Upper lobe of left lung (tissue), 6 donors: ENCODE data around the gene INHBE. TPM values are rescaled to one million over a fixed set of nuclear protein-coding genes. Genes with fewer than 3 reads are reported as not detected.

ENCODE experiments used
- ATAC-seq, 2 donors: fragments of 200-7000 bp; cut with Tn5 transposase; one replicate each; pipeline ENCODE4 v1.9.1; 2022; ENCODE audit warnings: mild to moderate bottlenecking in 2 of 2, moderate library complexity in 2 of 2; ENCODE audit not compliant: low FRiP score in 2 of 2
- DNase-seq, 2 donors: peaks; one replicate each; pipeline ENCODE4 v3.0.0-alpha.2; 2019 to 2020
- H3K27ac ChIP-seq, 4 donors: fragments of 200-600 bp; sonication (generic); one replicate each; pipeline ENCODE4 v1.5.1; 2016 to 2019
- H3K27me3 ChIP-seq, 4 donors: fragments of 200-600 bp; sonication (generic); one replicate each; pipeline ENCODE4 v1.5.1; 2017 to 2019
- H3K36me3 ChIP-seq, 4 donors: fragments of 200-600 bp; sonication (generic); one replicate each; pipeline ENCODE4 v1.5.1; 2016 to 2019
- H3K4me1 ChIP-seq, 4 donors: fragments of 200-600 bp; sonication (generic); one replicate each; pipeline ENCODE4 v1.5.1; 2018 to 2019
- H3K4me3 ChIP-seq, 4 donors: fragments of 200-600 bp; sonication (generic); one replicate each; pipeline ENCODE4 v1.5.1; 2017 to 2019; ENCODE audit warnings: mild to moderate bottlenecking in 2 of 4, moderate library complexity in 1 of 4
- H3K9me3 ChIP-seq, 4 donors: fragments of 200-600 bp; sonication (generic); one replicate each; pipeline ENCODE4 v1.5.1; 2018 to 2019
- CTCF ChIP-seq, 6 experiments: fragments of 450-650 bp in 4 of 6; fragments of 200-600 bp in 2 of 6; sonication (generic) in 2 of 6; IDR thresholded peaks; one replicate each; pipeline ENCODE4 v1.5.1; 2016 to 2019; ENCODE audit warnings: antibody characterized with exemption in 6 of 6
- EP300 ChIP-seq, 4 donors: sonication (generic); formaldehyde crosslinking; IDR thresholded peaks; one replicate each; pipeline ENCODE4 v1.5.1; 2017; ENCODE audit warnings: antibody characterized with exemption in 4 of 4, control low read depth in 2 of 4
- POLR2A ChIP-seq, 4 donors: fragments of 450-650 bp; IDR thresholded peaks; one replicate each; pipeline ENCODE4 v1.5.1; 2016 to 2017; ENCODE audit warnings: antibody characterized with exemption in 4 of 4, mild to moderate bottlenecking in 2 of 4
- POLR2AphosphoS5 ChIP-seq, 2 donors: sonication (generic); formaldehyde crosslinking; IDR thresholded peaks; one replicate each; pipeline ENCODE4 v1.5.1; 2017; ENCODE audit warnings: antibody characterized with exemption in 2 of 2
- WGBS, 2 donors: methylation state at CpG; one replicate each; pipeline ENCODE4 v1.1.5; 2017 to 2018; 5-methylcytosine and 5-hydroxymethylcytosine counted together
- total RNA-seq, 6 donors: library from RNA; depleted of rRNA in 4 of 6; stranded (reverse); fragments of >200 nt in 4 of 6; gene quantifications; one replicate each; pipeline versions ENCODE4 v1.1.0 to v1.2.1, GENCODE V29; 2016 to 2021
- donor health status: DM: no; HTN: no; CAD: no; lungs with moderate emphysema.
- donor health status: DM: no; HTN: yes; CAD: no; lungs with severe emphysema.

Gene INHBE
- total RNA-seq, 6 donors from 2014 or later, result 0.11 TPM; not detected in 5

- no peak for TF ChIP-seq POLR2AphosphoS5 (IDR thresholded peaks at IDR 0.05)
- no peak for TF ChIP-seq EP300 (IDR thresholded peaks at IDR 0.05)
- Histone ChIP-seq H3K27ac (peak within 1 kb of the TSS; percentile 51 to 86 (median 68)), H3K36me3 (no peaks in the 10 kb centered on the region), H3K4me1 (peaks cover 33 to 45% (median 38%) of the 10 kb centered on the region in 4 donors), H3K27me3 (peaks cover 0 to 9% (median 4%) of the 10 kb centered on the region in 4 donors), H3K9me3 (no peaks in the 10 kb centered on the region), H3K4me3 (peak within 1 kb of the TSS; percentile 58 to 81 (median 78))
- ATAC-seq, result no peak
- DNase-seq, result peak in 1 of 2 donors; percentile 88
- 2 to 3% methylated on average over 28 to 30 of the region's 36 CpGs for WGBS, 2 donors
These were observed 4.8 kb downstream of the INHBE start, which contains the start of gene GLI1 for GRCh38 chr12:57459750-57460467. GLI1 (plus strand) TSS chr12:57459785; CDS start chr12:57463692, 3,907 bp downstream.

GRCh38 chr12:57460468-57460784 is 5.3 kb downstream of the INHBE start:
- peaks cover 33 to 45% (median 38%) of the 10 kb centered on the region in 4 donors for H3K4me1 ChIP-seq
- H3K36me3 ChIP-seq, result no peaks in the 10 kb centered on the region
- H3K27me3 ChIP-seq, result peaks cover 0 to 9% (median 4%) of the 10 kb centered on the region in 4 donors
- H3K4me3 ChIP-seq, result peak overlapping the region in 3 of 4 donors; percentile 58 to 79 (median 77)
- TF ChIP-seq POLR2AphosphoS5 (IDR thresholded peaks at IDR 0.05) (no peak), EP300 (IDR thresholded peaks at IDR 0.05) (no peak), CTCF (IDR thresholded peaks at IDR 0.05) (no peak), POLR2A (IDR thresholded peaks at IDR 0.05) (no peak)
- 2 to 4% methylated on average over 5 of the region's 6 CpGs for WGBS, 2 donors
- H3K27ac ChIP-seq, result peak overlapping the region in 1 of 4 donors; percentile 86
- no peak for DNase-seq
- no peak for ATAC-seq
- no peaks in the 10 kb centered on the region for H3K9me3 ChIP-seq

- TF ChIP-seq POLR2AphosphoS5 (IDR thresholded peaks at IDR 0.05) (no peak), POLR2A (IDR thresholded peaks at IDR 0.05) (no peak), CTCF (IDR thresholded peaks at IDR 0.05) (no peak), EP300 (IDR thresholded peaks at IDR 0.05) (no peak)
- Histone ChIP-seq H3K4me3 (peak overlapping the region in 3 of 4 donors; percentile 65 to 79 (median 77)), H3K36me3 (no peaks in the 10 kb centered on the region), H3K9me3 (no peaks in the 10 kb centered on the region), H3K4me1 (peaks cover 33 to 45% (median 38%) of the 10 kb centered on the region in 4 donors), H3K27ac (peak overlapping the region in 2 of 4 donors; percentile 68 to 86), H3K27me3 (peaks cover 0 to 9% (median 4%) of the 10 kb centered on the region in 4 donors)
- ATAC-seq (no peak), DNase-seq (peak in 1 of 2 donors; percentile 77)
- 3 to 6% methylated on average over 10 to 18 of the region's 19 CpGs for WGBS, 2 donors
These were observed 5.8 kb downstream of the INHBE start for GRCh38 chr12:57460841-57461275.

- no peak for TF ChIP-seq POLR2AphosphoS5 (IDR thresholded peaks at IDR 0.05)
- TF ChIP-seq EP300 (IDR thresholded peaks at IDR 0.05), result no peak
- no peaks in the 10 kb centered on the region for H3K9me3 ChIP-seq
- no peaks in the 10 kb centered on the region for H3K36me3 ChIP-seq
- ATAC-seq, result peak; percentile 19 to 63
- peak overlapping the region; percentile 54 to 79 (median 71) for H3K4me3 ChIP-seq
- peaks cover 0 to 9% (median 4%) of the 10 kb centered on the region in 4 donors for H3K27me3 ChIP-seq
- peaks cover 33 to 45% (median 35%) of the 10 kb centered on the region in 4 donors for H3K4me1 ChIP-seq
- peak overlapping the region in 2 of 4 donors; percentile 68 to 86 for H3K27ac ChIP-seq
- WGBS, 2 donors, result 1% methylated on average over 14 to 22 of the region's 32 CpGs
- peak; percentile 71 to 90 for DNase-seq
These were observed 6.3 kb downstream of the INHBE start for GRCh38 chr12:57461276-57461916.

GRCh38 chr12:57461917-57462250 is 6.8 kb downstream of the INHBE start:
- ATAC-seq (peak in 1 of 2 donors; percentile 4), DNase-seq (no peak)
- no peaks in the 10 kb centered on the region for H3K36me3 ChIP-seq
- TF ChIP-seq POLR2AphosphoS5 (IDR thresholded peaks at IDR 0.05), result no peak
- TF ChIP-seq CTCF (IDR thresholded peaks at IDR 0.05), result no peak
- TF ChIP-seq EP300 (IDR thresholded peaks at IDR 0.05), result no peak
- TF ChIP-seq POLR2A (IDR thresholded peaks at IDR 0.05), result no peak
- peaks cover 0 to 9% (median 4%) of the 10 kb centered on the region in 4 donors for H3K27me3 ChIP-seq
- peaks cover 33 to 45% (median 35%) of the 10 kb centered on the region in 4 donors for H3K4me1 ChIP-seq
- H3K9me3 ChIP-seq, result no peaks in the 10 kb centered on the region
- peak overlapping the region; percentile 53 to 86 (median 70) for H3K27ac ChIP-seq
- H3K4me3 ChIP-seq, result peak overlapping the region; percentile 54 to 79 (median 71)
- WGBS, 2 donors, result 0 to 2% methylated on average over 6 to 9 of the region's 9 CpGs
